NB4 (cell line): ENCODE data around the gene ACSL3.

Source experiments
- CTCF ChIP-seq: IDR thresholded peaks from one replicate; pipeline ENCODE4 v1.5.1; 2012; ENCODE audit warnings: low read depth, low read length
- POLR2A ChIP-seq: IDR thresholded peaks from 2 replicates; pipeline ENCODE4 v1.6.1; 2011; ENCODE audit warnings: mild to moderate bottlenecking; ENCODE audit not compliant: insufficient read length; ENCODE audit errors: extremely low read depth

GRCh38 chr2:222989431-222989830 is 128.6 kb downstream of the ACSL3 start:
- no peak for TF ChIP-seq POLR2A
- TF ChIP-seq CTCF, result no peak
